HepG2 (cell line): ENCODE data around the gene RBM28. TPM values are rescaled to one million over a fixed set of nuclear protein-coding genes. Genes with fewer than 3 reads are reported as not detected.
A peak's percentile ranks its signal among the peaks of the same experiment; 100 is the strongest.

ENCODE experiments used
- AHR ChIP-seq: IDR thresholded peaks from 2 replicates; pipeline ENCODE4 v1.6.1; 2018; ENCODE audit warnings: missing genetic modification reagents, missing compliant biosample characterization
- FLYWCH1 ChIP-seq: sonication (generic); formaldehyde crosslinking; IDR thresholded peaks from 2 replicates; pipeline ENCODE4 v1.8.1; 2023; ENCODE audit warnings: mild to moderate bottlenecking, missing genetic modification reagents
- FOSL2 ChIP-seq: sonication (generic); formaldehyde crosslinking; IDR thresholded peaks from 2 replicates; pipeline ENCODE4 v1.4.0; 2020; ENCODE audit warnings: missing genetic modification reagents
- KLF12 ChIP-seq: sonication (generic); formaldehyde crosslinking; IDR thresholded peaks from 2 replicates; pipeline ENCODE4 v1.4.0; 2020; ENCODE audit warnings: missing genetic modification reagents, borderline replicate concordance
- MIER3 ChIP-seq: IDR thresholded peaks from 2 replicates; pipeline ENCODE4 v1.6.1; 2016; ENCODE audit warnings: missing compliant biosample characterization, borderline replicate concordance
- MTA1 ChIP-seq: sonication (generic); formaldehyde crosslinking; IDR thresholded peaks from 2 replicates; pipeline ENCODE4 v1.4.0; 2020; ENCODE audit warnings: missing genetic modification reagents, mild to moderate bottlenecking, borderline replicate concordance
- ZFP82 ChIP-seq: sonication (generic); formaldehyde crosslinking; IDR thresholded peaks from 2 replicates; pipeline ENCODE4 v1.5.1; 2020; ENCODE audit warnings: mild to moderate bottlenecking, missing genetic modification reagents, borderline replicate concordance
- polyA plus RNA-seq, 8 experiments: library from polyadenylated mRNA; depleted of rRNA in 3 of 8; stranded (reverse) in 7 of 8; unstranded in 1 of 8; fragments of >200 nt; fragmentation: Illumina TruSeq in 4 of 8; extraction: Trizol in 4 of 8; gene quantifications; 2 replicates each; pipeline versions ENCODE4 v1.2.1 to v1.2.3, GENCODE V29; 2011 to 2016; ENCODE audit warnings: low read depth in 4 of 8, missing spikeins in 1 of 8, mixed read lengths in 1 of 8; ENCODE audit not compliant: insufficient read depth in 1 of 8
- total RNA-seq, 5 experiments: library from RNA; depleted of rRNA; stranded (reverse); fragments of >200 nt; fragmentation: Illumina TruSeq; extraction: Trizol; gene quantifications; 2 replicates each; pipeline ENCODE4 v1.2.3, GENCODE V29; 2016; ENCODE audit warnings: low read depth in 1 of 5
- TF ChIP-seq, protein P1 (sequence below): sonication (generic); formaldehyde crosslinking; IDR thresholded peaks from 2 replicates; pipeline ENCODE4 v1.4.0; 2020; ENCODE audit warnings: mild to moderate bottlenecking, missing genetic modification reagents
- TF ChIP-seq, protein P2 (sequence below): fragments of 450-650 bp; IDR thresholded peaks from 2 replicates; pipeline ENCODE4 v1.6.1; 2016
- TF ChIP-seq, protein P3 (sequence below): sonication (generic); formaldehyde crosslinking; IDR thresholded peaks from 2 replicates; pipeline ENCODE4 v1.4.0; 2020; ENCODE audit warnings: missing genetic modification reagents, mild to moderate bottlenecking, borderline replicate concordance
- TF ChIP-seq, protein P4 (sequence below): sonication (generic); formaldehyde crosslinking; IDR thresholded peaks from 2 replicates; pipeline ENCODE4 v1.5.1; 2020; ENCODE audit warnings: mild to moderate bottlenecking, moderate library complexity, missing genetic modification reagents

Gene RBM28
- total and polyA plus RNA-seq, 2 of the 13 experiments (the other 11 are each of a cell fraction or from before 2014, with no cell fraction given) = 20.5 to 49.0 TPM

DNA sequence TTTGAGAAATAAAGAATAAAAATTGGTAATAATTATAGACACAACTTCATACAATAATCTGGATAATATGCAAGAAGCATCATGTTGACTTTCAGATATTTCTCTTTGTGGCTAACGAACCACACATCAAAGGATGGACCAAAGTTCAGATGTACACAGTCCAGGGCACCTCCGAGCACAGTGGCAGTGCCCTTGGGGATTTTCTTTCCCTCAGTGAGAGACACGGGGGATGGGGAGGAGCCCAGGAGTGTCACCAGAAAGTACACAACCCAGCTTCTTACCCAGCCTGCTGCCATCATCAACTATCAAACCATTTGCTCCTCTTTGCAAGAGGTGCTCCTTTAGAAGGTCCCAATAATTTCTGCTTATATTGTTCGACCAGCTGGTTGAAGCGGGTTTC lies 33.2 kb downstream of the RBM28 start (continued):
- TF ChIP-seq, protein P1, sequence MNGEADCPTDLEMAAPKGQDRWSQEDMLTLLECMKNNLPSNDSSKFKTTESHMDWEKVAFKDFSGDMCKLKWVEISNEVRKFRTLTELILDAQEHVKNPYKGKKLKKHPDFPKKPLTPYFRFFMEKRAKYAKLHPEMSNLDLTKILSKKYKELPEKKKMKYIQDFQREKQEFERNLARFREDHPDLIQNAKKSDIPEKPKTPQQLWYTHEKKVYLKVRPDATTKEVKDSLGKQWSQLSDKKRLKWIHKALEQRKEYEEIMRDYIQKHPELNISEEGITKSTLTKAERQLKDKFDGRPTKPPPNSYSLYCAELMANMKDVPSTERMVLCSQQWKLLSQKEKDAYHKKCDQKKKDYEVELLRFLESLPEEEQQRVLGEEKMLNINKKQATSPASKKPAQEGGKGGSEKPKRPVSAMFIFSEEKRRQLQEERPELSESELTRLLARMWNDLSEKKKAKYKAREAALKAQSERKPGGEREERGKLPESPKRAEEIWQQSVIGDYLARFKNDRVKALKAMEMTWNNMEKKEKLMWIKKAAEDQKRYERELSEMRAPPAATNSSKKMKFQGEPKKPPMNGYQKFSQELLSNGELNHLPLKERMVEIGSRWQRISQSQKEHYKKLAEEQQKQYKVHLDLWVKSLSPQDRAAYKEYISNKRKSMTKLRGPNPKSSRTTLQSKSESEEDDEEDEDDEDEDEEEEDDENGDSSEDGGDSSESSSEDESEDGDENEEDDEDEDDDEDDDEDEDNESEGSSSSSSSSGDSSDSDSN (CRISPR knock-in tag) = no peak
- TF ChIP-seq KLF12 (no peak), AHR (CRISPR knock-in tag) (no peak), MTA1 (CRISPR knock-in tag) (0 out of 2 replicates have a peak, but pooled peaks have one; percentile 67), ZFP82 (CRISPR knock-in tag) (no peak), FLYWCH1 (CRISPR knock-in tag) (no peak), MIER3 (CRISPR knock-in tag) (peak; percentile 59; the same call in 1 of the 2 replicates), FOSL2 (CRISPR knock-in tag) (peak; percentile 53; the same call in 1 of the 2 replicates)
- TF ChIP-seq, protein P2, sequence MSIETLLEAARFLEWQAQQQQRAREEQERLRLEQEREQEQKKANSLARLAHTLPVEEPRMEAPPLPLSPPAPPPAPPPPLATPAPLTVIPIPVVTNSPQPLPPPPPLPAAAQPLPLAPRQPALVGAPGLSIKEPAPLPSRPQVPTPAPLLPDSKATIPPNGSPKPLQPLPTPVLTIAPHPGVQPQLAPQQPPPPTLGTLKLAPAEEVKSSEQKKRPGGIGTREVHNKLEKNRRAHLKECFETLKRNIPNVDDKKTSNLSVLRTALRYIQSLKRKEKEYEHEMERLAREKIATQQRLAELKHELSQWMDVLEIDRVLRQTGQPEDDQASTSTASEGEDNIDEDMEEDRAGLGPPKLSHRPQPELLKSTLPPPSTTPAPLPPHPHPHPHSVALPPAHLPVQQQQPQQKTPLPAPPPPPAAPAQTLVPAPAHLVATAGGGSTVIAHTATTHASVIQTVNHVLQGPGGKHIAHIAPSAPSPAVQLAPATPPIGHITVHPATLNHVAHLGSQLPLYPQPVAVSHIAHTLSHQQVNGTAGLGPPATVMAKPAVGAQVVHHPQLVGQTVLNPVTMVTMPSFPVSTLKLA = no peak
- TF ChIP-seq, protein P3, sequence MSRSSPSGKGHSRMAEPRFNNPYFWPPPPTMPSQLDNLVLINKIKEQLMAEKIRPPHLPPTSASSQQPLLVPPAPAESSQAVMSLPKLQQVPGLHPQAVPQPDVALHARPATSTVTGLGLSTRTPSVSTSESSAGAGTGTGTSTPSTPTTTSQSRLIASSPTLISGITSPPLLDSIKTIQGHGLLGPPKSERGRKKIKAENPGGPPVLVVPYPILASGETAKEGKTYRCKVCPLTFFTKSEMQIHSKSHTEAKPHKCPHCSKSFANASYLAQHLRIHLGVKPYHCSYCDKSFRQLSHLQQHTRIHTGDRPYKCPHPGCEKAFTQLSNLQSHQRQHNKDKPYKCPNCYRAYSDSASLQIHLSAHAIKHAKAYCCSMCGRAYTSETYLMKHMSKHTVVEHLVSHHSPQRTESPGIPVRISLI (CRISPR knock-in tag) = no peak
- TF ChIP-seq, protein P4, sequence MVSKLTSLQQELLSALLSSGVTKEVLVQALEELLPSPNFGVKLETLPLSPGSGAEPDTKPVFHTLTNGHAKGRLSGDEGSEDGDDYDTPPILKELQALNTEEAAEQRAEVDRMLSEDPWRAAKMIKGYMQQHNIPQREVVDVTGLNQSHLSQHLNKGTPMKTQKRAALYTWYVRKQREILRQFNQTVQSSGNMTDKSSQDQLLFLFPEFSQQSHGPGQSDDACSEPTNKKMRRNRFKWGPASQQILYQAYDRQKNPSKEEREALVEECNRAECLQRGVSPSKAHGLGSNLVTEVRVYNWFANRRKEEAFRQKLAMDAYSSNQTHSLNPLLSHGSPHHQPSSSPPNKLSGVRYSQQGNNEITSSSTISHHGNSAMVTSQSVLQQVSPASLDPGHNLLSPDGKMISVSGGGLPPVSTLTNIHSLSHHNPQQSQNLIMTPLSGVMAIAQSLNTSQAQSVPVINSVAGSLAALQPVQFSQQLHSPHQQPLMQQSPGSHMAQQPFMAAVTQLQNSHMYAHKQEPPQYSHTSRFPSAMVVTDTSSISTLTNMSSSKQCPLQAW (CRISPR knock-in tag) = no peak
